Esophagus muscularis mucosa (tissue), 3 donors: ENCODE measurements around the gene RTN3.

ENCODE experiments used
- POLR2AphosphoS5 ChIP-seq, 2 donors: sonication (generic); formaldehyde crosslinking; IDR thresholded peaks; one replicate each; pipeline ENCODE4 v1.6.1; 2017; ENCODE audit warnings: antibody characterized with exemption in 2 of 2
- TF ChIP-seq, protein P1 (sequence below), 3 experiments: fragments of 200-600 bp in 2 of 3; fragments of 450-650 bp in 1 of 3; sonication (generic) in 2 of 3; IDR thresholded peaks; one replicate each; pipeline ENCODE4 v1.5.1; 2017 to 2019; ENCODE audit warnings: antibody characterized with exemption in 3 of 3, mild to moderate bottlenecking in 2 of 3, moderate library complexity in 1 of 3

DNA sequence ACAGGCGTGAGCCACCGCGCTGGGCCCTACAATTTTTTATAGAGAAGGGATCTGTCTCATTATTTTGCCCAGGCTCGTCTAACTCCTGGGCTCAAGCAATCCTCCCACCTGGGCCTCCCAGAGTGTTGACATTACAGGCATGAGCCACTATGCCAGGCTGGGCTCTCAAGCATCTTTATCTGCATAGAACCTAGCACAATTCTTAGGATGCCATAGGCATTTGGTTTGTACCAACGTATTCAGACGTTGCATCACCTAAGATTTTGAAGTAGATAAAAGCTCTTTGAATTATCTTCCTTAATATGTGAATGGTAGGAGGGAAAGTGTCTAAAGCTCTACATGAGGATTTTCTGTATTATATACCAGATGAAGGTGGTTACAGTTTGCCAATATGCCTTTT is 30.5 kb downstream of the RTN3 start:
- TF ChIP-seq, protein P1, sequence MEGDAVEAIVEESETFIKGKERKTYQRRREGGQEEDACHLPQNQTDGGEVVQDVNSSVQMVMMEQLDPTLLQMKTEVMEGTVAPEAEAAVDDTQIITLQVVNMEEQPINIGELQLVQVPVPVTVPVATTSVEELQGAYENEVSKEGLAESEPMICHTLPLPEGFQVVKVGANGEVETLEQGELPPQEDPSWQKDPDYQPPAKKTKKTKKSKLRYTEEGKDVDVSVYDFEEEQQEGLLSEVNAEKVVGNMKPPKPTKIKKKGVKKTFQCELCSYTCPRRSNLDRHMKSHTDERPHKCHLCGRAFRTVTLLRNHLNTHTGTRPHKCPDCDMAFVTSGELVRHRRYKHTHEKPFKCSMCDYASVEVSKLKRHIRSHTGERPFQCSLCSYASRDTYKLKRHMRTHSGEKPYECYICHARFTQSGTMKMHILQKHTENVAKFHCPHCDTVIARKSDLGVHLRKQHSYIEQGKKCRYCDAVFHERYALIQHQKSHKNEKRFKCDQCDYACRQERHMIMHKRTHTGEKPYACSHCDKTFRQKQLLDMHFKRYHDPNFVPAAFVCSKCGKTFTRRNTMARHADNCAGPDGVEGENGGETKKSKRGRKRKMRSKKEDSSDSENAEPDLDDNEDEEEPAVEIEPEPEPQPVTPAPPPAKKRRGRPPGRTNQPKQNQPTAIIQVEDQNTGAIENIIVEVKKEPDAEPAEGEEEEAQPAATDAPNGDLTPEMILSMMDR (IDR thresholded peaks at IDR 0.05) = no peak
- TF ChIP-seq POLR2AphosphoS5 (IDR thresholded peaks at IDR 0.05) = no peak
